C4-2B (cell line): Measurements from ENCODE around the gene ZNF684.

ENCODE experiments used
- ZFX ChIP-seq: fragments of 450-650 bp; IDR thresholded peaks from 2 replicates; pipeline ENCODE4 v1.6.1; 2017
- TF ChIP-seq, protein P1 (sequence below): fragments of 450-650 bp; conservative IDR thresholded peaks from 2 replicates; pipeline ENCODE4 v1.5.1; 2017; ENCODE audit warnings: mild to moderate bottlenecking

DNA sequence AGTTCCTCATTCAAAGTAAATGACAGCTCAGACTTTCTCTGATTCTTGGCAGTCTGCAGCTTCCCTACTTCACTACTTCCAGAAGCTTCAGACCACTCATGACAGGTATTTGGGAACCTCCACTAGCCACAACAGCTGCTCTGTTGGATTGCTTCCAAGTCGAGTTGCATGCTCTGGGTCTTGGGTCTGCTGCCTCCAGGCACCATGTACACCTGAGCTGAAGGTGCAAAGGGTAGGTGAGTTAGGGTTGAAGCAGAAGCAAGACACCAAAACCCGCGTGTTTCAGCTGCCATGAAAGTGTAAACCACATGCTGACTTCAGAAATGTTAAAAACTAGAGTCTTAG, 62.7 kb downstream of the ZNF684 start:
- TF ChIP-seq, protein P1, sequence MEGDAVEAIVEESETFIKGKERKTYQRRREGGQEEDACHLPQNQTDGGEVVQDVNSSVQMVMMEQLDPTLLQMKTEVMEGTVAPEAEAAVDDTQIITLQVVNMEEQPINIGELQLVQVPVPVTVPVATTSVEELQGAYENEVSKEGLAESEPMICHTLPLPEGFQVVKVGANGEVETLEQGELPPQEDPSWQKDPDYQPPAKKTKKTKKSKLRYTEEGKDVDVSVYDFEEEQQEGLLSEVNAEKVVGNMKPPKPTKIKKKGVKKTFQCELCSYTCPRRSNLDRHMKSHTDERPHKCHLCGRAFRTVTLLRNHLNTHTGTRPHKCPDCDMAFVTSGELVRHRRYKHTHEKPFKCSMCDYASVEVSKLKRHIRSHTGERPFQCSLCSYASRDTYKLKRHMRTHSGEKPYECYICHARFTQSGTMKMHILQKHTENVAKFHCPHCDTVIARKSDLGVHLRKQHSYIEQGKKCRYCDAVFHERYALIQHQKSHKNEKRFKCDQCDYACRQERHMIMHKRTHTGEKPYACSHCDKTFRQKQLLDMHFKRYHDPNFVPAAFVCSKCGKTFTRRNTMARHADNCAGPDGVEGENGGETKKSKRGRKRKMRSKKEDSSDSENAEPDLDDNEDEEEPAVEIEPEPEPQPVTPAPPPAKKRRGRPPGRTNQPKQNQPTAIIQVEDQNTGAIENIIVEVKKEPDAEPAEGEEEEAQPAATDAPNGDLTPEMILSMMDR = no peak
- no peak for TF ChIP-seq ZFX
